K562 (cell line): Measurements from ENCODE around the gene PREX1. TPM values are rescaled to one million over a fixed set of nuclear protein-coding genes. Genes with fewer than 3 reads are reported as not detected.

ENCODE experiments used
- ERF ChIP-seq: fragments of 450-650 bp; formaldehyde crosslinking; IDR thresholded peaks from 2 replicates; pipeline ENCODE4 v1.4.0; 2020; ENCODE audit warnings: mild to moderate bottlenecking, mixed read lengths
- HDAC1 ChIP-seq, 2 experiments: fragments of 450-650 bp; IDR thresholded peaks; 2 replicates each; pipeline ENCODE4 v1.6.1; 2016 to 2017; ENCODE audit warnings: inconsistent platforms in 1 of 2, mild to moderate bottlenecking in 1 of 2, moderate library complexity in 1 of 2
- HDGF ChIP-seq: fragments of 450-650 bp; IDR thresholded peaks from 2 replicates; pipeline ENCODE4 v1.6.1; 2016
- MTA2 ChIP-seq: fragments of 450-650 bp; IDR thresholded peaks from 2 replicates; pipeline ENCODE4 v1.6.1; 2016; ENCODE audit warnings: low read depth
- RBM39 ChIP-seq: fragments of 200-400 bp; formaldehyde crosslinking; optimal IDR thresholded peaks from 2 replicates; pipeline ENCODE3; 2018; ENCODE audit warnings: low read depth, low read length
- SIN3B ChIP-seq: fragments of 450-650 bp; IDR thresholded peaks from 2 replicates; pipeline ENCODE4 v1.6.1; 2017; ENCODE audit warnings: low read depth, mild to moderate bottlenecking, moderate library complexity
- ZNF785 ChIP-seq: fragments of 250-450 bp; sonication (Bioruptor Pico); IDR thresholded peaks from 2 replicates; pipeline ENCODE4 v1.4.0; 2020; ENCODE audit warnings: mild to moderate bottlenecking
- ZNF79 ChIP-seq: fragments of 250-450 bp; sonication (Bioruptor Pico); IDR thresholded peaks from 2 replicates; pipeline ENCODE4 v1.4.0; 2020; ENCODE audit warnings: low read depth, mild to moderate bottlenecking, moderate library complexity
- polyA plus RNA-seq, 8 experiments: library from polyadenylated mRNA; depleted of rRNA in 4 of 8; stranded (reverse) in 5 of 8; unstranded in 3 of 8; fragments of >200 nt; fragmentation: Nextera tagmentation in 2 of 8; fragmentation: Illumina TruSeq in 1 of 8; extraction: Ambion mirVana in 2 of 8; extraction: Trizol in 1 of 8; gene quantifications; 2 replicates each; pipeline versions ENCODE4 v1.2.1 to v1.2.3, GENCODE V29; 2011 to 2014; ENCODE audit warnings: inconsistent platforms in 1 of 8, missing spikeins in 1 of 8
- total RNA-seq, 7 experiments: library from RNA; depleted of rRNA in 6 of 7; stranded (reverse); fragments of >200 nt in 6 of 7; fragmentation: Illumina TruSeq in 2 of 7; extraction: Trizol in 2 of 7; gene quantifications; 2 replicates each; pipeline versions ENCODE4 v1.2.1 to v1.2.3, GENCODE V29; 2011 to 2021; ENCODE audit warnings: low replicate concordance in 1 of 7
- TF ChIP-seq, protein P1 (sequence below): fragments of 200-600 bp; sonication (generic); IDR thresholded peaks from one replicate; pipeline ENCODE4 v1.6.1; 2012; ENCODE audit warnings: mild to moderate bottlenecking, low read depth, low read length, inconsistent platforms

Gene PREX1
- total and polyA plus RNA-seq, 9 of the 15 experiments (the other 6 are each of a cell fraction or from before 2014, with no cell fraction given) = 0.37 to 10.4 (median 4.8) TPM

DNA sequence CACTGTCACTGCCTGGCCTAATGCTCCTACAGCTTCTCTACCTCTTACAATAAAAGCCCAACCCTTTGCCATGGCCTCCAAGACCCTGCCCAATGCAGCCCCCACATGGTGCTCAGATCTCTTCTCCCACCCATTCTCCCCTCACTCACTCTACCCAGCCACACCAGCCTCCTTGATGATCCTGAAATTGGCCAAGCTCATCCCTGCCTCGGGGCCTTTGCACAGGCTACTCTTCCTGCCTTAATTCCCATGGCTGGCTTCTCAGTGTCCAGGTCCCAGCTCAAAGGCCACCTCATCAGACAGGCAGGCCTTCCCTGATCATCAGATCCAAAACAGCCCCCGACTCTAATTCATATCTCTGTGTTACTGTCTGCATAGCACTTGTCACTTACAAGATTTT is 25.6 kb downstream of the PREX1 start (continued):
- no peak for TF ChIP-seq ERF
- no peak for TF ChIP-seq ZNF785
- TF ChIP-seq SIN3B = no peak
- no peak for TF ChIP-seq RBM39
- TF ChIP-seq, protein P1, sequence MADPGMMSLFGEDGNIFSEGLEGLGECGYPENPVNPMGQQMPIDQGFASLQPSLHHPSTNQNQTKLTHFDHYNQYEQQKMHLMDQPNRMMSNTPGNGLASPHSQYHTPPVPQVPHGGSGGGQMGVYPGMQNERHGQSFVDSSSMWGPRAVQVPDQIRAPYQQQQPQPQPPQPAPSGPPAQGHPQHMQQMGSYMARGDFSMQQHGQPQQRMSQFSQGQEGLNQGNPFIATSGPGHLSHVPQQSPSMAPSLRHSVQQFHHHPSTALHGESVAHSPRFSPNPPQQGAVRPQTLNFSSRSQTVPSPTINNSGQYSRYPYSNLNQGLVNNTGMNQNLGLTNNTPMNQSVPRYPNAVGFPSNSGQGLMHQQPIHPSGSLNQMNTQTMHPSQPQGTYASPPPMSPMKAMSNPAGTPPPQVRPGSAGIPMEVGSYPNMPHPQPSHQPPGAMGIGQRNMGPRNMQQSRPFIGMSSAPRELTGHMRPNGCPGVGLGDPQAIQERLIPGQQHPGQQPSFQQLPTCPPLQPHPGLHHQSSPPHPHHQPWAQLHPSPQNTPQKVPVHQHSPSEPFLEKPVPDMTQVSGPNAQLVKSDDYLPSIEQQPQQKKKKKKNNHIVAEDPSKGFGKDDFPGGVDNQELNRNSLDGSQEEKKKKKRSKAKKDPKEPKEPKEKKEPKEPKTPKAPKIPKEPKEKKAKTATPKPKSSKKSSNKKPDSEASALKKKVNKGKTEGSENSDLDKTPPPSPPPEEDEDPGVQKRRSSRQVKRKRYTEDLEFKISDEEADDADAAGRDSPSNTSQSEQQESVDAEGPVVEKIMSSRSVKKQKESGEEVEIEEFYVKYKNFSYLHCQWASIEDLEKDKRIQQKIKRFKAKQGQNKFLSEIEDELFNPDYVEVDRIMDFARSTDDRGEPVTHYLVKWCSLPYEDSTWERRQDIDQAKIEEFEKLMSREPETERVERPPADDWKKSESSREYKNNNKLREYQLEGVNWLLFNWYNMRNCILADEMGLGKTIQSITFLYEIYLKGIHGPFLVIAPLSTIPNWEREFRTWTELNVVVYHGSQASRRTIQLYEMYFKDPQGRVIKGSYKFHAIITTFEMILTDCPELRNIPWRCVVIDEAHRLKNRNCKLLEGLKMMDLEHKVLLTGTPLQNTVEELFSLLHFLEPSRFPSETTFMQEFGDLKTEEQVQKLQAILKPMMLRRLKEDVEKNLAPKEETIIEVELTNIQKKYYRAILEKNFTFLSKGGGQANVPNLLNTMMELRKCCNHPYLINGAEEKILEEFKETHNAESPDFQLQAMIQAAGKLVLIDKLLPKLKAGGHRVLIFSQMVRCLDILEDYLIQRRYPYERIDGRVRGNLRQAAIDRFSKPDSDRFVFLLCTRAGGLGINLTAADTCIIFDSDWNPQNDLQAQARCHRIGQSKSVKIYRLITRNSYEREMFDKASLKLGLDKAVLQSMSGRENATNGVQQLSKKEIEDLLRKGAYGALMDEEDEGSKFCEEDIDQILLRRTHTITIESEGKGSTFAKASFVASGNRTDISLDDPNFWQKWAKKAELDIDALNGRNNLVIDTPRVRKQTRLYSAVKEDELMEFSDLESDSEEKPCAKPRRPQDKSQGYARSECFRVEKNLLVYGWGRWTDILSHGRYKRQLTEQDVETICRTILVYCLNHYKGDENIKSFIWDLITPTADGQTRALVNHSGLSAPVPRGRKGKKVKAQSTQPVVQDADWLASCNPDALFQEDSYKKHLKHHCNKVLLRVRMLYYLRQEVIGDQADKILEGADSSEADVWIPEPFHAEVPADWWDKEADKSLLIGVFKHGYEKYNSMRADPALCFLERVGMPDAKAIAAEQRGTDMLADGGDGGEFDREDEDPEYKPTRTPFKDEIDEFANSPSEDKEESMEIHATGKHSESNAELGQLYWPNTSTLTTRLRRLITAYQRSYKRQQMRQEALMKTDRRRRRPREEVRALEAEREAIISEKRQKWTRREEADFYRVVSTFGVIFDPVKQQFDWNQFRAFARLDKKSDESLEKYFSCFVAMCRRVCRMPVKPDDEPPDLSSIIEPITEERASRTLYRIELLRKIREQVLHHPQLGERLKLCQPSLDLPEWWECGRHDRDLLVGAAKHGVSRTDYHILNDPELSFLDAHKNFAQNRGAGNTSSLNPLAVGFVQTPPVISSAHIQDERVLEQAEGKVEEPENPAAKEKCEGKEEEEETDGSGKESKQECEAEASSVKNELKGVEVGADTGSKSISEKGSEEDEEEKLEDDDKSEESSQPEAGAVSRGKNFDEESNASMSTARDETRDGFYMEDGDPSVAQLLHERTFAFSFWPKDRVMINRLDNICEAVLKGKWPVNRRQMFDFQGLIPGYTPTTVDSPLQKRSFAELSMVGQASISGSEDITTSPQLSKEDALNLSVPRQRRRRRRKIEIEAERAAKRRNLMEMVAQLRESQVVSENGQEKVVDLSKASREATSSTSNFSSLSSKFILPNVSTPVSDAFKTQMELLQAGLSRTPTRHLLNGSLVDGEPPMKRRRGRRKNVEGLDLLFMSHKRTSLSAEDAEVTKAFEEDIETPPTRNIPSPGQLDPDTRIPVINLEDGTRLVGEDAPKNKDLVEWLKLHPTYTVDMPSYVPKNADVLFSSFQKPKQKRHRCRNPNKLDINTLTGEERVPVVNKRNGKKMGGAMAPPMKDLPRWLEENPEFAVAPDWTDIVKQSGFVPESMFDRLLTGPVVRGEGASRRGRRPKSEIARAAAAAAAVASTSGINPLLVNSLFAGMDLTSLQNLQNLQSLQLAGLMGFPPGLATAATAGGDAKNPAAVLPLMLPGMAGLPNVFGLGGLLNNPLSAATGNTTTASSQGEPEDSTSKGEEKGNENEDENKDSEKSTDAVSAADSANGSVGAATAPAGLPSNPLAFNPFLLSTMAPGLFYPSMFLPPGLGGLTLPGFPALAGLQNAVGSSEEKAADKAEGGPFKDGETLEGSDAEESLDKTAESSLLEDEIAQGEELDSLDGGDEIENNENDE = no peak
- no peak for TF ChIP-seq HDGF
- TF ChIP-seq ZNF79 = no peak
- no peak for TF ChIP-seq MTA2
- TF ChIP-seq HDAC1 (IDR thresholded peaks at IDR 0.05) = no peak
